ENCODE data around the gene ADARB1. TPM values are rescaled to one million over a fixed set of nuclear protein-coding genes. Genes with fewer than 3 reads are reported as not detected.

ADARB1 gene
- total RNA-seq, 1 donor from 2014 or later, result 25.8 TPM

- H3K9me3 Mint-ChIP-seq (ENCODE audit: unreplicated experiment), result no peaks in the 10 kb centered on the region
- H3K27ac Mint-ChIP-seq (ENCODE audit: unreplicated experiment), result peak overlapping the region; percentile 18
- no peak overlapping the region for H3K4me3 Mint-ChIP-seq (ENCODE audit: unreplicated experiment)
- Histone ChIP-seq H3K36me3 (ENCODE audit: insufficient read depth, low read length) (peaks cover 2% of the 10 kb centered on the region), H4K20me1 (ENCODE audit: insufficient read depth, low read length) (peaks cover 3% of the 10 kb centered on the region), H3K9ac (ENCODE audit: low read length) (no peak overlapping the region), H2AFZ (ENCODE audit: low read depth, low read length) (no peak overlapping the region), H3K27me3 (ENCODE audit: insufficient read depth, low read length) (peaks cover 4% of the 10 kb centered on the region), H3K27ac (ENCODE audit: low read depth, low read length) (no peak overlapping the region), H3K9me3 (ENCODE audit: insufficient read depth, low read depth, low read length) (no peaks in the 10 kb centered on the region), H3K4me1 (ENCODE audit: insufficient read depth, low read length) (peaks cover 24% of the 10 kb centered on the region), H3K4me3 (ENCODE audit: insufficient read depth, low read depth, low read length) (no peak overlapping the region), H3K4me2 (ENCODE audit: low read length) (no peak overlapping the region), H3K79me2 (ENCODE audit: insufficient read depth, low read length) (no peaks in the 10 kb centered on the region)
- H3K27me3 Mint-ChIP-seq (ENCODE audit: low read depth, unreplicated experiment), result no peaks in the 10 kb centered on the region
- H3K36me3 Mint-ChIP-seq (ENCODE audit: low read depth, unreplicated experiment), result peaks cover 3% of the 10 kb centered on the region
- TF ChIP-seq EZH2 (IDR thresholded peaks at IDR 0.05; ENCODE audit: insufficient read depth, low read length), result no peak
- TF ChIP-seq, protein P1, sequence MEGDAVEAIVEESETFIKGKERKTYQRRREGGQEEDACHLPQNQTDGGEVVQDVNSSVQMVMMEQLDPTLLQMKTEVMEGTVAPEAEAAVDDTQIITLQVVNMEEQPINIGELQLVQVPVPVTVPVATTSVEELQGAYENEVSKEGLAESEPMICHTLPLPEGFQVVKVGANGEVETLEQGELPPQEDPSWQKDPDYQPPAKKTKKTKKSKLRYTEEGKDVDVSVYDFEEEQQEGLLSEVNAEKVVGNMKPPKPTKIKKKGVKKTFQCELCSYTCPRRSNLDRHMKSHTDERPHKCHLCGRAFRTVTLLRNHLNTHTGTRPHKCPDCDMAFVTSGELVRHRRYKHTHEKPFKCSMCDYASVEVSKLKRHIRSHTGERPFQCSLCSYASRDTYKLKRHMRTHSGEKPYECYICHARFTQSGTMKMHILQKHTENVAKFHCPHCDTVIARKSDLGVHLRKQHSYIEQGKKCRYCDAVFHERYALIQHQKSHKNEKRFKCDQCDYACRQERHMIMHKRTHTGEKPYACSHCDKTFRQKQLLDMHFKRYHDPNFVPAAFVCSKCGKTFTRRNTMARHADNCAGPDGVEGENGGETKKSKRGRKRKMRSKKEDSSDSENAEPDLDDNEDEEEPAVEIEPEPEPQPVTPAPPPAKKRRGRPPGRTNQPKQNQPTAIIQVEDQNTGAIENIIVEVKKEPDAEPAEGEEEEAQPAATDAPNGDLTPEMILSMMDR (IDR thresholded peaks at IDR 0.05; ENCODE audit: insufficient read depth, low read depth, low read length), result no peak
- FAIRE-seq, result no peak
- peaks cover 43% of the 10 kb centered on the region for H3K4me1 Mint-ChIP-seq (ENCODE audit: low read depth, unreplicated experiment)
- no peak for DNase-seq (ENCODE audit: low read depth)
Measured at GRCh38 chr21:45225041-45225740, 150.8 kb downstream of the ADARB1 start.

DNA sequence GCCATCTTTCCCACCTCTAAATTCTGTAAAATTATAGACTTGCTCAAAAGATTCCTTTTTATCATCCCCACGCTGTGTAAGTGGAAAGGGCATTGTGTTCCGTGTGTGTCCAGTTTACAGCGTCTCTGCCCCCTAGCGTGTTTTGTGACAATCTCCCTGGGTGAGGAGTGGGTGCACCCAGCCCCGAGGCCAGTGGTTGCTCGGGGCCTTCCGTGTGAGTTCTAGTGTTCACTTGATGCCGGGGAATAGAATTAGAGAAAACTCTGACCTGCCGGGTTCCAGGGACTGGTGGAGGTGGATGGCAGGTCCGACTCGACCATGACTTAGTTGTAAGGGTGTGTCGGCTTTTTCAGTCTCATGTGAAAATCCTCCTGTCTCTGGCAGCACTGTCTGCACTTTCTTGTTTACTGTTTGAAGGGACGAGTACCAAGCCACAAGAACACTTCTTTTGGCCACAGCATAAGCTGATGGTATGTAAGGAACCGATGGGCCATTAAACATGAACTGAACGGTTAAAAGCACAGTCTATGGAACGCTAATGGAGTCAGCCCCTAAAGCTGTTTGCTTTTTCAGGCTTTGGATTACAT lies 151.5 kb downstream of the ADARB1 start:
- Mint-ChIP-seq H3K4me1 (ENCODE audit: low read depth, unreplicated experiment) (peaks cover 45% of the 10 kb centered on the region), H3K4me3 (ENCODE audit: unreplicated experiment) (no peak overlapping the region), H3K27me3 (ENCODE audit: low read depth, unreplicated experiment) (no peaks in the 10 kb centered on the region), H3K9me3 (ENCODE audit: unreplicated experiment) (no peaks in the 10 kb centered on the region), H3K27ac (ENCODE audit: unreplicated experiment) (no peak overlapping the region), H3K36me3 (ENCODE audit: low read depth, unreplicated experiment) (peaks cover 3% of the 10 kb centered on the region)
- Histone ChIP-seq H3K27ac (ENCODE audit: low read depth, low read length) (no peak overlapping the region), H3K4me1 (ENCODE audit: insufficient read depth, low read length) (peaks cover 24% of the 10 kb centered on the region), H3K9ac (ENCODE audit: low read length) (no peak overlapping the region), H3K79me2 (ENCODE audit: insufficient read depth, low read length) (no peaks in the 10 kb centered on the region), H2AFZ (ENCODE audit: low read depth, low read length) (no peak overlapping the region), H3K27me3 (ENCODE audit: insufficient read depth, low read length) (peaks cover 4% of the 10 kb centered on the region), H3K36me3 (ENCODE audit: insufficient read depth, low read length) (peaks cover 2% of the 10 kb centered on the region), H4K20me1 (ENCODE audit: insufficient read depth, low read length) (peaks cover 3% of the 10 kb centered on the region), H3K4me3 (ENCODE audit: insufficient read depth, low read depth, low read length) (no peak overlapping the region), H3K4me2 (ENCODE audit: low read length) (no peak overlapping the region), H3K9me3 (ENCODE audit: insufficient read depth, low read depth, low read length) (no peaks in the 10 kb centered on the region)
- TF ChIP-seq, protein P1 (IDR thresholded peaks at IDR 0.05; ENCODE audit: insufficient read depth, low read depth, low read length), result no peak
- no peak for TF ChIP-seq EZH2 (IDR thresholded peaks at IDR 0.05; ENCODE audit: insufficient read depth, low read length)
- FAIRE-seq, result no peak
- DNase-seq (ENCODE audit: low read depth), result no peak

Measured in astrocyte (in vitro differentiated cells and primary cell).